Stimulated activated CD4-positive, alpha-beta T cell treated with anti-CD3 and anti-CD28 coated beads, TNF-alpha, amount 100 ng/mL, for 1 hour (primary cell): ENCODE results near the gene APEX1.
"Not testable (repeated sequence)": the region's sequence is repeated elsewhere in the genome, so short reads cannot be mapped to it uniquely, and the experiment has no call there.

Experiments
- DNase-seq, 3 donors: peaks; one replicate each; pipeline ENCODE4 v3.0.0-alpha.2; 2020; ENCODE audit warnings: low read depth in 3 of 3, low spot score in 1 of 3

Gene APEX1

DNA sequence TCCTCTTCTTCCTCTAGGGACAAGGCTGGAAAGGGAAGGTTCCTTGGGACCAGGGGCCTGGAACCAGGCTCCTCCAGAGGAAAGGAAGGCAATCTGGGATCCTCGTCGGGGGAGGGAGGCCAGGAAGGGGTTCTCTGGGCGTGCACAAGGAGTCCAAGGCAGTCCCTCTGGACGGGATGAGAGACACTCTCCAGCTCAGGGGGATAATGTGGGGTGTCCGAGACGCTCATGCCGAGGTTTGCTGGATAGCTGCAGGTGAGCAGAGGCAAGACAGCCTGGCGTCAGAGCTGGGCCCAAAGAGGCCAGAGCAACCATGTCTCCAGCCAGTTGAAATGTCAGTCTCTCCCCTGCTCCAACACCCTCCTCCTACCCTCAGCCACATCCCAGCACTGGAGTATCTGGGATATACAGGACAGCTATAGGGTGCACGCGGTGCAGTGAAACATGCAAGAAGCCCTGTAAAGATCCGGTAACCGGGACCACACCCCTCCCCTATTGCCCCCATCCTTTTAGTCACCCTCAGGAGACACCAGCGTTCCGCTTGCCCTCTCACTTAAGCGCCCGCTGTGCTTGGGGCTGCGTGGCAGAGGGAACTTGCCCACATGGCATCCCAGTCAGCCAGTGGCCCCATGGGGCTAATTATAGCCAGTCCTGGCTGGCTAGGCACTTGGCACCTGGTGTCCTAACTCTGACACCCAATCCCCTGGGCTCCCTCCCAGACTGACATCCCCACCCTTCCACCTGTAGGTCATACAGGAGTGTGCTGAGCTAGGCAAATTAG, 19.3 kb upstream of the APEX1 start, which contains the start of gene KLHL33:
Gene KLHL33, minus strand, starts transcription at position 585 of the 781 bp plus-strand sequence. Its CDS starts 355 bp downstream, at position 230.
- no peak for DNase-seq

GRCh38 chr14:20436363-20436755, 18.7 kb upstream of the APEX1 start:
- DNase-seq, result no peak

- DNase-seq, result no peak
Measured at GRCh38 chr14:20438664-20439063, 16.4 kb upstream of the APEX1 start.

DNA sequence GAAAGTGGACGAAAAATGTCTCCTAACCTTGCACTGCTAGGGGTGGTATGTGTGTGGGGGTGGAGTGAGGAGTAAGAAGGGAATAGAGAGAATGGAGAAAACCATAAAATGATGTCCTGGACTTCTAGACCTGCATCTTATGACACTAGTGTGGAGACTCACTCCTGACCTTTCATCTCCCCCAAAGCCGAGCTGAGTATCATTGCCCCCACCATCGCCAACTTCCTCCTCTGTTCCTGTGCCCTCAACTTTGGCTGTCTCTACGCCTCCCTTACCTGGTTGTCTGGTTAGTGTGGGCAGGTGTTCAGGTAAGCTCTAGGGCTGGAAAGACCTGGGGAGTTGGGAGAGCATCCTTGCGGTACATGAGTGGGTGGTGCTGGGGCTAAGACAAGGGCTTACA, 14.6 kb upstream of the APEX1 start:
- no peak for DNase-seq

DNA sequence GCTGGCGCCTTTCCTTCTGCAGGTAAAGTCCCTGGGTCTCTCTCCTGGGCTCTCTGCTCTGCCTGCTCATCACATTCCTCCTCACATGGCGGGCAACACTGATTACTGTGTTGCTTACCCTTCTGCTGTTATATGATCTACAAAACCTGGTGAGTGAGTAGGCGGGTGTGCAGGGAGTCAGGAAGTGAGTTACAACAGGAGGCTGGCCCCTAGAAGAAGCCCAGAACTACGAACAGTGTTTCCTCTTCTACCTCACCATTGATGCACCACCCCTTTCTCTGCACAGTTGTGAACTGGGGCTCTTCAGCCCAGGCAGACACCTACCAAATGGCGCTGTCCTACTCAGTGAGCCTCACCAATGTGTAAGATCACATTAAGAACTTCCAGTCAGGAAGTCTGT, 14.1 kb upstream of the APEX1 start:
- DNase-seq, result no peak

GRCh38 chr14:20441461-20441860, 13.6 kb upstream of the APEX1 start:
- DNase-seq, result no peak

- not testable (repeated sequence) for DNase-seq
Measured at GRCh38 chr14:20443650-20444049, 11.4 kb upstream of the APEX1 start.

- DNase-seq, result no peak
Measured at GRCh38 chr14:20446889-20447288, 8.1 kb upstream of the APEX1 start.

DNA sequence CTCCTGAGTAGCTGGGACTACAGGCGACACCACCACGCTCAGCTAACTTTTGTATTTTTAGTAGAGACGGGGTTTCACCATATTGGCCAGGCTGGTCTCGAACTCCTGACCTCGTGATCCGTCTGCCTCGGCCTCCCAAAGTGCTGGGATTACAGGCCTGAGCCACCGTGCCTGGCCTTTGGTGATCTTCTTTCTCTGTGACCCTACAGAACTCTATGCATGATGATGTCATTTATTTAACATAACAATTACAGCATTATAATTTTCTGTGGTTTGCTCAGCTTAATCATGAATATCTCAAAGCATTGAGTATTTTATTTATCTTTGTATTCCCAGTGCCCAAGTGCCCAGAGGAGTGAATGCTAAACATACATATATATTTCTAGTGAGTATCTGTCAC, 2.2 kb upstream of the APEX1 start:
- DNase-seq, result not testable (repeated sequence)

- DNase-seq, result no peak
Measured at GRCh38 chr14:20455355-20456300, 602 bp downstream of the APEX1 start.

DNA sequence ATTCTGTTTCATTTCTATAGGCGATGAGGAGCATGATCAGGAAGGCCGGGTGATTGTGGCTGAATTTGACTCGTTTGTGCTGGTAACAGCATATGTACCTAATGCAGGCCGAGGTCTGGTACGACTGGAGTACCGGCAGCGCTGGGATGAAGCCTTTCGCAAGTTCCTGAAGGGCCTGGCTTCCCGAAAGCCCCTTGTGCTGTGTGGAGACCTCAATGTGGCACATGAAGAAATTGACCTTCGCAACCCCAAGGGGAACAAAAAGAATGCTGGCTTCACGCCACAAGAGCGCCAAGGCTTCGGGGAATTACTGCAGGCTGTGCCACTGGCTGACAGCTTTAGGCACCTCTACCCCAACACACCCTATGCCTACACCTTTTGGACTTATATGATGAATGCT, 1.9 kb downstream of the APEX1 start:
- no peak for DNase-seq

GRCh38 chr14:20458031-20458789, 3.2 kb downstream of the APEX1 start:
- no peak for DNase-seq

- peak in 2 of 3 donors; percentile 18 to 22 for DNase-seq
Measured at GRCh38 chr14:20460458-20461224, 5.6 kb downstream of the APEX1 start.

GRCh38 chr14:20461225-20462141, 6.5 kb downstream of the APEX1 start, which contains the start of gene PIP4P1:
TSS of gene PIP4P1 (minus strand) at chr14:20461434. CDS start at chr14:20461325, 109 bp downstream.
- peak; percentile 93 to 97 (median 96) for DNase-seq

- DNase-seq, result no peak
Measured at GRCh38 chr14:20468764-20469241, 13.8 kb downstream of the APEX1 start.

DNA sequence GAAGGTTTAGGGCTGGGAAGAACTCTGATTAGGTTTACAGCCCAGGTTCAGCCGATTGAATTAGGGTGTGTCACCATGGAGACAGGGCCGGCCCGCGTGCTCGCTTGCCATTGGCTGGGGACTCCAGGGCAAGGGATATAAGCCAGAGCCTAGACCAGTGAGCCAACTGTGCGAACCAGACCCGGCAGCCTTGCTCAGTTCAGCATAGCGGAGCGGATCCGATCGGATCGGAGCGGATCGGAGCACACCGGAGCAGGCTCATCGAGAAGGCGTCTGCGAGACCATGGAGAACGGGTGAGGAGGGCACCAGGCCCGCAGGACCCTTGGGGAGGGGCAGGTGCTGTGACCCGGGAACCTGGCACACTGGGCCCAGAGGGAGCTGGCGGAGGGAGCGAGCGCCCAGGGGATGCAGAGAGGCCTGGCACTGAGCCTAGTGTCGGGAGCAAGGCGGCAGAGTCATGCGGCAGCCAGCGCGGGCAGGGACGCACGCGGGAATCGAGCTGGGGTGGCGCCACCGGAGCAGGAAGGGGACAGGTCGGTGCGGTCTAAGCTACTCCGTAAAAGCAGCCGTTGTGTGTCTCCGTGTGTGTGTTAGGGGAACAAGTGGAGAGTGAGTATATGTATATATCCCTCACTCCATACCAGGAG, 14.3 kb downstream of the APEX1 start, which contains the start of gene PNP:
Gene PNP, plus strand, starts transcription at position 165 of the 648 bp plus-strand sequence. Its CDS starts 119 bp downstream, at position 284.
- peak; percentile 69 to 76 (median 72) for DNase-seq

GRCh38 chr14:20469890-20470602, 15.0 kb downstream of the APEX1 start:
- DNase-seq, result peak in 1 of 3 donors; percentile 31

DNA sequence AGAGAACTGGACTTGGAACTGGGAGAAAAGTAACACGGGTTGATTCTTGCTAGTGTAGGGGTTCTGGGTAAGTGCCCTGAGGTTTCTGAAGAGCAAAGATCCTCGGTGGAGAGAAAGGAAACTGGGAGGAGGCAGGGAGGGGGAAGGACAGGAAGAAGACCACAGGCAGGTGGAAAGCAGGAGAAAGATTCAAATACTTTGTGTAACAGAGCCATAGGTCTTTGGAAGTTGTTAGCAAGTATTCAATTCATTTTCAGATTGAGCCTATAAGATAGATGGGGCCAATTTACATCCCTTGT, 15.5 kb downstream of the APEX1 start:
- DNase-seq, result no peak
